ENCODE measurements around the gene RACGAP1. TPM values are rescaled to one million over a fixed set of nuclear protein-coding genes. Genes with fewer than 3 reads are reported as not detected.

The RACGAP1 gene
- total RNA-seq: 15.2 and 17.2 TPM in 2 replicates

GRCh38 chr12:50025187-50026059 is at the start of gene RACGAP1:
Gene RACGAP1, minus strand, starts transcription at chr12:50025494. Its CDS starts 8,779 bp downstream, at chr12:50016715.

GRCh38 chr12:50057000-50057841 is 31.9 kb upstream of the RACGAP1 start, which contains the start of gene ASIC1:
Gene ASIC1, plus strand, starts transcription at chr12:50057596. Its CDS starts 1,171 bp downstream, at chr12:50058767.

GRCh38 chr12:49972641-49973360 is 52.5 kb downstream of the RACGAP1 start, which contains the start of gene AQP6:
Gene AQP6, plus strand, starts transcription at chr12:49972947. Its CDS starts 227 bp downstream, at chr12:49973174.

GRCh38 chr12:49961111-49961922 is 64.0 kb downstream of the RACGAP1 start, which contains the start of gene AQP5:
Gene AQP5, plus strand, starts transcription at chr12:49961872. Its CDS starts 146 bp downstream, at chr12:49962018.

GRCh38 chr12:49950273-49951251 is 74.7 kb downstream of the RACGAP1 start, which contains the start of gene AQP2:
Gene AQP2, plus strand, starts transcription at chr12:49950737. Its CDS starts 94 bp downstream, at chr12:49950831.

Other genes with a start within 250 kb of the RACGAP1 start
- gene NCKAP5L, start 197.1 kb downstream of the RACGAP1 start, total RNA-seq: 14.6 and 16.1 TPM in 2 replicates
- 3.8 and 3.9 TPM in 2 replicates for gene BCDIN3D, start 182.4 kb downstream of the RACGAP1 start, total RNA-seq
- gene FAIM2, start 121.6 kb downstream of the RACGAP1 start, total RNA-seq: 5.4 and 5.5 TPM in 2 replicates
- gene AQP2, start 74.8 kb downstream of the RACGAP1 start, total RNA-seq: not detected in 2 replicates
- gene AQP5, start 63.6 kb downstream of the RACGAP1 start, total RNA-seq: 0.09 TPM in 1 of 2 replicates, not detected in the other
- under 0.01 TPM in 1 of 2 replicates, not detected in the other for gene AQP6, start 52.5 kb downstream of the RACGAP1 start, total RNA-seq
- gene ASIC1, start 32.1 kb upstream of the RACGAP1 start, total RNA-seq: 2.1 and 4.6 TPM in 2 replicates
- 15.7 and 16.8 TPM in 2 replicates for gene SMARCD1, start 59.8 kb upstream of the RACGAP1 start, total RNA-seq
- gene GPD1, start 78.5 kb upstream of the RACGAP1 start, total RNA-seq: not detected in 2 replicates
- 43.2 and 62.7 TPM in 2 replicates for gene COX14, start 86.7 kb upstream of the RACGAP1 start, total RNA-seq
- gene CERS5, start 141.9 kb upstream of the RACGAP1 start, total RNA-seq: 30.6 and 40.0 TPM in 2 replicates